Mucosa of descending colon (tissue), 3 donors: ENCODE results near the gene DRG2. TPM values are rescaled to one million over a fixed set of nuclear protein-coding genes. Genes with fewer than 3 reads are reported as not detected.

Source experiments
- ATAC-seq: fragments of 200-7000 bp; cut with Tn5 transposase; one replicate; pipeline ENCODE4 v1.9.1; 2020; ENCODE audit warnings: mild to moderate bottlenecking, moderate library complexity
- DNase-seq, 3 donors: peaks; one replicate each; pipeline ENCODE4 v3.0.0-alpha.2; 2020
- H3K36me3 ChIP-seq: fragments of 200-600 bp; one replicate; pipeline ENCODE4 v1.8.0; 2021; ENCODE audit warnings: low read depth, mild to moderate bottlenecking
- H3K4me1 ChIP-seq: fragments of 200-600 bp; one replicate; pipeline ENCODE4 v1.8.0; 2021; ENCODE audit warnings: low read depth, mild to moderate bottlenecking
- H3K4me3 ChIP-seq: fragments of 200-600 bp; one replicate; pipeline ENCODE4 v1.8.0; 2021; ENCODE audit warnings: mild to moderate bottlenecking
- H3K9me3 ChIP-seq: fragments of 200-600 bp; one replicate; pipeline ENCODE4 v1.8.0; 2021; ENCODE audit warnings: mild to moderate bottlenecking
- CTCF ChIP-seq: fragments of 200-600 bp; IDR thresholded peaks from one replicate; pipeline ENCODE4 v1.8.0; 2022; ENCODE audit warnings: antibody characterized with exemption, mild to moderate bottlenecking
- intact Hi-C, 2 donors: fragments of 100-400 bp; cut with DNase I in 1 of 2; cut with micrococcal nuclease in 1 of 2; formaldehyde crosslinking; loops; one replicate each; pipeline versions ENCODE4 v1.11.0 to v1.11.1; 2022; cut with DNase I, micrococcal nuclease
- total RNA-seq, 3 donors: library from RNA; stranded (reverse); fragmentation: NEBNext Ultra II Directional in 2 of 3; extraction: Animal tissue kit (Norgen Biotek cat#: 25700) in 2 of 3; gene quantifications; one replicate each; pipeline versions ENCODE4 v1.2.1 to v1.2.4, GENCODE V29; 2021 to 2023
- donor health status: DM: no; HTN: no; CAD: no; lungs with moderate emphysema.
- donor health status: DM: no; HTN: no; CAD: no.
- donor health status: DM: no; HTN: yes; CAD: no.

The DRG2 gene
- total RNA-seq, 3 donors from 2014 or later, result 28.9 to 32.8 (median 32.6) TPM

- Histone ChIP-seq H3K36me3 (no peaks in the 10 kb centered on the region), H3K4me1 (no peaks in the 10 kb centered on the region), H3K9me3 (no peaks in the 10 kb centered on the region), H3K4me3 (no peak overlapping the region)
- ATAC-seq (no peak), DNase-seq (no peak)
- no peak for TF ChIP-seq CTCF
- intact Hi-C loops, result no loop called here
Observed at GRCh38 chr17:18045691-18046350, 41.9 kb upstream of the DRG2 start.

- Histone ChIP-seq H3K9me3 (no peaks in the 10 kb centered on the region), H3K36me3 (peaks cover 6% of the 10 kb centered on the region), H3K4me3 (no peak overlapping the region), H3K4me1 (no peaks in the 10 kb centered on the region)
- intact Hi-C loops, result no loop called here
- no peak for TF ChIP-seq CTCF
- ATAC-seq (no peak), DNase-seq (no peak)
Observed at GRCh38 chr17:18055597-18055996, 32.2 kb upstream of the DRG2 start.

- H3K9me3 ChIP-seq, result no peaks in the 10 kb centered on the region
- peaks cover 6% of the 10 kb centered on the region for H3K36me3 ChIP-seq
- no peaks in the 10 kb centered on the region for H3K4me1 ChIP-seq
- no peak for DNase-seq
- TF ChIP-seq CTCF, result no peak
- ATAC-seq, result no peak
- no peak overlapping the region for H3K4me3 ChIP-seq
- intact Hi-C loops, result no loop called here
Observed at GRCh38 chr17:18056214-18056613, 31.5 kb upstream of the DRG2 start.

GRCh38 chr17:18059283-18059682 is 28.5 kb upstream of the DRG2 start:
- DNase-seq (no peak), ATAC-seq (no peak)
- TF ChIP-seq CTCF, result no peak
- no peak overlapping the region for H3K4me3 ChIP-seq
- H3K4me1 ChIP-seq, result no peaks in the 10 kb centered on the region
- intact Hi-C loops, result no loop called here
- H3K36me3 ChIP-seq, result peaks cover 3% of the 10 kb centered on the region
- no peaks in the 10 kb centered on the region for H3K9me3 ChIP-seq

GRCh38 chr17:18064053-18064452 is 23.7 kb upstream of the DRG2 start:
- H3K4me3 ChIP-seq, result no peak overlapping the region
- intact Hi-C loops, result no loop called here
- H3K36me3 ChIP-seq, result no peaks in the 10 kb centered on the region
- ATAC-seq, result no peak
- TF ChIP-seq CTCF, result no peak
- H3K4me1 ChIP-seq, result no peaks in the 10 kb centered on the region
- DNase-seq, result no peak
- no peaks in the 10 kb centered on the region for H3K9me3 ChIP-seq

- TF ChIP-seq CTCF, result no peak
- DNase-seq (no peak), ATAC-seq (no peak)
- Histone ChIP-seq H3K36me3 (no peaks in the 10 kb centered on the region), H3K4me1 (no peaks in the 10 kb centered on the region), H3K9me3 (no peaks in the 10 kb centered on the region), H3K4me3 (no peak overlapping the region)
- intact Hi-C loops, result no loop called here
Observed at GRCh38 chr17:18065546-18065945, 22.2 kb upstream of the DRG2 start.
